ENCODE data around the gene ROR1. TPM values are rescaled to one million over a fixed set of nuclear protein-coding genes. Genes with fewer than 3 reads are reported as not detected.

The ROR1 gene
- total and polyA plus RNA-seq, 2 donors (not counting 1 experiment from before 2014, with no cell fraction given): 14.5 to 16.5 TPM

DNA sequence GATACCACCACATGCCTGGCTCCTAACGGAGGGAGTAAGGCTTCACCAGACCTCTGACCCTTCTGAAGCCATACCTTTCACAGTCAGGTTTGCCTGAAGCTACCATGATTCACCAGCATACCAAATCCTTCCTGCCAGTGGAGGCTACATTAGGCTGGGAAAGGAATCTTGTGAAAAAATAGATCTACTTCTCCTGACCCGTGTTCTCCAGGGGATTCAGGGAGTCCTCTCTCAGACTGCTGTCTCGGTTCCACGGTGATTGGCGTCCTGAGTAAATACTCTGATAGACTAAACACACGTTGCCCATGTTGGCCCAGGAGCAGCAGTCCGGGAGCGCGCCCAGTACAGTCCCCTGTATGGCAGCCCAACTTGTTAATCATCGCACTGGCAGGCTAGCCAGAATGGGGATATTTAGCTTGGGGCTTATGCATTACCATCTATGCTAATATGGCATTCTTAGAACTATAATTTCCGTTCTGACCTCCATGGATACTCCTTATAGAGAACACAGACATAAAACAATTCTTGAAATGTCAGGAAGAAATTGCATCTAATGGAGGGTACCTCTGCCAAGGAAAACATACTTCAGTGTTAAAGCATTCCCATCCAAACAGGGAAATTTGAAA lies 173.2 kb downstream of the ROR1 start:
- no peak overlapping the region for H3K27ac ChIP-seq (ENCODE audit: insufficient read depth, low read length)
- no peak overlapping the region for H3K4me2 ChIP-seq (ENCODE audit: extremely low read depth, insufficient read depth, low read length)
- no peaks in the 10 kb centered on the region for H3K9me3 ChIP-seq (ENCODE audit: control insufficient read depth, insufficient read depth, low read depth, low read length)
- no peak overlapping the region for H3K4me3 ChIP-seq (replicated peaks in 1 of 4; ENCODE audit: control extremely low read depth in 1 of 4, insufficient read depth in 1 of 4, low read depth in 3 of 4, low read length in 4 of 4)
- H3K36me3 ChIP-seq (ENCODE audit: control insufficient read depth, insufficient read depth, low read length): no peaks in the 10 kb centered on the region
- peak; percentile 50 to 53 for DNase-seq (ENCODE audit: low read depth in 2 of 2)
- no peak overlapping the region for H3K9ac ChIP-seq (ENCODE audit: insufficient read depth, low read length)
- H3K4me1 ChIP-seq (ENCODE audit: control insufficient read depth, extremely low read depth, insufficient read depth, low read length): peaks cover 6% of the 10 kb centered on the region
- H2AFZ ChIP-seq (ENCODE audit: low read length): no peak overlapping the region
- TF ChIP-seq EZH2 (IDR thresholded peaks at IDR 0.05; ENCODE audit: low read length, missing control alignments): no peak
- TF ChIP-seq, protein P1, sequence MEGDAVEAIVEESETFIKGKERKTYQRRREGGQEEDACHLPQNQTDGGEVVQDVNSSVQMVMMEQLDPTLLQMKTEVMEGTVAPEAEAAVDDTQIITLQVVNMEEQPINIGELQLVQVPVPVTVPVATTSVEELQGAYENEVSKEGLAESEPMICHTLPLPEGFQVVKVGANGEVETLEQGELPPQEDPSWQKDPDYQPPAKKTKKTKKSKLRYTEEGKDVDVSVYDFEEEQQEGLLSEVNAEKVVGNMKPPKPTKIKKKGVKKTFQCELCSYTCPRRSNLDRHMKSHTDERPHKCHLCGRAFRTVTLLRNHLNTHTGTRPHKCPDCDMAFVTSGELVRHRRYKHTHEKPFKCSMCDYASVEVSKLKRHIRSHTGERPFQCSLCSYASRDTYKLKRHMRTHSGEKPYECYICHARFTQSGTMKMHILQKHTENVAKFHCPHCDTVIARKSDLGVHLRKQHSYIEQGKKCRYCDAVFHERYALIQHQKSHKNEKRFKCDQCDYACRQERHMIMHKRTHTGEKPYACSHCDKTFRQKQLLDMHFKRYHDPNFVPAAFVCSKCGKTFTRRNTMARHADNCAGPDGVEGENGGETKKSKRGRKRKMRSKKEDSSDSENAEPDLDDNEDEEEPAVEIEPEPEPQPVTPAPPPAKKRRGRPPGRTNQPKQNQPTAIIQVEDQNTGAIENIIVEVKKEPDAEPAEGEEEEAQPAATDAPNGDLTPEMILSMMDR (conservative IDR thresholded peaks at IDR 0.05 in 1 of 2, IDR thresholded peaks at IDR 0.05 in 1 of 2; ENCODE audit: low read depth in 1 of 2, low read length in 2 of 2): no peak
- no peaks in the 10 kb centered on the region for H3K27me3 ChIP-seq (ENCODE audit: control insufficient read depth, insufficient read depth, low read length)
- no peaks in the 10 kb centered on the region for H4K20me1 ChIP-seq (ENCODE audit: control insufficient read depth, extremely low read depth, insufficient read depth, low read length)
- H3K79me2 ChIP-seq (ENCODE audit: control insufficient read depth, insufficient read depth, low read length): no peaks in the 10 kb centered on the region

DNA sequence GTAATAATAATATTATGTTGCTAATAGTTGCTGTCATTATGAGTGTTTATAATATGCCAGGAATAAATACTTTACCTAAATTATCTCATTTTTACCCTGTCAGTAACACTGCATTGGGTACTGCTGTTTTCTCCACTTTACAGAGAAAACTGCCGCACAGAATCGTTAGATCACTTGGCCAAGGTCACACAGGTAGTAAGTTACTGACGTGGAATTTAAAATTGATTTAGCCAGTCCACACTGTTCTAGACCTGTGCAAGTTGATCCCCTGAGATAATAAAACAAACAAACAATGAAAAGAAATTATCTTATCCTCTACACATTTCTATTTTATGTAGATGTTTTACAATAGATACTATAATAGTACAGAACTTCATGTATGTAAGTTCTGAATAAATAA lies 174.1 kb downstream of the ROR1 start:
- Histone ChIP-seq H3K27ac (ENCODE audit: insufficient read depth, low read length) (no peak overlapping the region), H3K79me2 (ENCODE audit: control insufficient read depth, insufficient read depth, low read length) (no peaks in the 10 kb centered on the region), H2AFZ (ENCODE audit: low read length) (no peak overlapping the region), H3K36me3 (ENCODE audit: control insufficient read depth, insufficient read depth, low read length) (no peaks in the 10 kb centered on the region), H3K4me2 (ENCODE audit: extremely low read depth, insufficient read depth, low read length) (no peak overlapping the region), H4K20me1 (ENCODE audit: control insufficient read depth, extremely low read depth, insufficient read depth, low read length) (no peaks in the 10 kb centered on the region), H3K9ac (ENCODE audit: insufficient read depth, low read length) (no peak overlapping the region), H3K9me3 (ENCODE audit: control insufficient read depth, insufficient read depth, low read depth, low read length) (no peaks in the 10 kb centered on the region), H3K27me3 (ENCODE audit: control insufficient read depth, insufficient read depth, low read length) (no peaks in the 10 kb centered on the region), H3K4me1 (ENCODE audit: control insufficient read depth, extremely low read depth, insufficient read depth, low read length) (peaks cover 6% of the 10 kb centered on the region), H3K4me3 (replicated peaks in 1 of 4; ENCODE audit: control extremely low read depth in 1 of 4, insufficient read depth in 1 of 4, low read depth in 3 of 4, low read length in 4 of 4) (no peak overlapping the region)
- no peak for DNase-seq (ENCODE audit: low read depth in 2 of 2)
- TF ChIP-seq EZH2 (IDR thresholded peaks at IDR 0.05; ENCODE audit: low read length, missing control alignments): no peak
- TF ChIP-seq, protein P1 (conservative IDR thresholded peaks at IDR 0.05 in 1 of 2, IDR thresholded peaks at IDR 0.05 in 1 of 2; ENCODE audit: low read depth in 1 of 2, low read length in 2 of 2): no peak

DNA sequence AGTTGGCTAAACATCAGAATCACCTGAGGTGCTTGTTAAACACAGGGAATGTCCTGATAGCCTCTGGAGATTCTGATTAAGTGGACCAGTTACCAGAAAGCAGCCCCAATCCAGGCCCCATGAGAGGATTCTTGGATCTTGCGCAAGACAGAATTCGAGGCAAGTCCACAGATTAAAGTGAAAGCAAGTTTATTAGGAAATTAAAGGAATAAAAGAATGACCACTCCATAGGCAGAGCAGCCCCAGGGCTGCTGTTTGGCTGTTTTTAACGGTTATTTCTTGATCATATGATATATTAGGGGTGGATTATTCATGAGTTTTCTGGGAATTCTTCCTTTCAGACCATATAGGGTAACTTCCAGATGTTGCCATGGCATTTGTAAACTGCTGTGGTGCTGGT lies 176.2 kb downstream of the ROR1 start:
- no peak overlapping the region for H3K9ac ChIP-seq (ENCODE audit: insufficient read depth, low read length)
- peak overlapping the region; percentile 37 for H3K4me2 ChIP-seq (ENCODE audit: extremely low read depth, insufficient read depth, low read length)
- H3K36me3 ChIP-seq (ENCODE audit: control insufficient read depth, insufficient read depth, low read length): no peaks in the 10 kb centered on the region
- no peaks in the 10 kb centered on the region for H3K27me3 ChIP-seq (ENCODE audit: control insufficient read depth, insufficient read depth, low read length)
- peak in 1 of 2 donors; percentile 61 for DNase-seq (ENCODE audit: low read depth in 2 of 2)
- TF ChIP-seq EZH2 (IDR thresholded peaks at IDR 0.05; ENCODE audit: low read length, missing control alignments): no peak
- TF ChIP-seq, protein P1 (conservative IDR thresholded peaks at IDR 0.05 in 1 of 2, IDR thresholded peaks at IDR 0.05 in 1 of 2; ENCODE audit: low read depth in 1 of 2, low read length in 2 of 2): no peak
- peaks cover 2% of the 10 kb centered on the region for H3K9me3 ChIP-seq (ENCODE audit: control insufficient read depth, insufficient read depth, low read depth, low read length)
- H4K20me1 ChIP-seq (ENCODE audit: control insufficient read depth, extremely low read depth, insufficient read depth, low read length): no peaks in the 10 kb centered on the region
- H2AFZ ChIP-seq (ENCODE audit: low read length): no peak overlapping the region
- no peak overlapping the region for H3K4me3 ChIP-seq (replicated peaks in 1 of 4; ENCODE audit: control extremely low read depth in 1 of 4, insufficient read depth in 1 of 4, low read depth in 3 of 4, low read length in 4 of 4)
- peaks cover 6% of the 10 kb centered on the region for H3K4me1 ChIP-seq (ENCODE audit: control insufficient read depth, extremely low read depth, insufficient read depth, low read length)
- H3K79me2 ChIP-seq (ENCODE audit: control insufficient read depth, insufficient read depth, low read length): no peaks in the 10 kb centered on the region
- H3K27ac ChIP-seq (ENCODE audit: insufficient read depth, low read length): no peak overlapping the region
